K562 (cell line): ENCODE measurements around the gene SIRT3. TPM values are rescaled to one million over a fixed set of nuclear protein-coding genes. Genes with fewer than 3 reads are reported as not detected.

ENCODE experiments used
- ATAC-seq: fragments of 200-7000 bp; cut with Tn5 transposase; 3 replicates; pipeline ENCODE4 v1.9.1; 2020; ENCODE audit warnings: moderate library complexity
- BruUV-seq: library from RNA; stranded (reverse); fragments of 400-500 nt; replicated peaks from 2 replicates; lab custom pipeline; 2021; lab: Mats Ljungman, UMichigan
- CTCF ChIA-PET: fragments of 300-600 bp; formaldehyde crosslinking; extraction: SDS; loops from one replicate; lab custom pipeline; 2021; ENCODE audit warnings: low intra/inter-chr PET ratio; lab: Yijun Ruan, JAX
- POLR2A ChIA-PET: fragments of 300-600, 350-650 bp; sonication (Branson Sonifier 250); formaldehyde crosslinking; extraction: SDS; loops from one replicate; lab custom pipeline; 2021; ENCODE audit warnings: antibody characterized with exemption, inconsistent platforms; lab: Yijun Ruan, JAX
- DNase-seq, 4 experiments: peaks; one replicate each; pipeline versions ENCODE4 v3.0.0 to v3.0.0-alpha.2; 2011 to 2018; ENCODE audit warnings: low spot score in 3 of 4, mixed read lengths in 3 of 4; ENCODE audit errors: extremely low read depth in 1 of 4
- FAIRE-seq: peaks from 2 replicates; lab custom pipeline; 2011; peaks lifted over from hg19 to GRCh38; lab: Jason Lieb, UNC
- H2AFZ ChIP-seq: 2 replicates; pipeline ENCODE4 v1.6.0; 2011; ENCODE audit warnings: low read depth, low read length, control low read depth, inconsistent platforms
- H3K27ac ChIP-seq: fragments of 200-600 bp; 3 replicates; pipeline ENCODE4 v1.8.0; 2011; ENCODE audit warnings: low read depth, mild to moderate bottlenecking, control low read depth, inconsistent platforms, low read length, moderate library complexity, mixed read lengths; ENCODE audit errors: extremely low read depth
- H3K27me3 ChIP-seq, 2 experiments: fragments of 300-600 bp in 1 of 2; 2 replicates in 1 of 2; 3 replicates in 1 of 2; pipeline versions ENCODE4 v1.6.0 to v1.8.0; 2011; ENCODE audit warnings: inconsistent platforms in 2 of 2, low read length in 2 of 2, mild to moderate bottlenecking in 1 of 2, mixed read lengths in 1 of 2, moderate library complexity in 1 of 2; ENCODE audit not compliant: control insufficient read depth in 2 of 2, insufficient read depth in 2 of 2
- H3K36me3 ChIP-seq: fragments of 300-600 bp; 3 replicates; pipeline ENCODE4 v1.8.0; 2011; ENCODE audit warnings: mild to moderate bottlenecking, low read length, inconsistent platforms; ENCODE audit not compliant: control insufficient read depth, insufficient read depth
- H3K4me1 ChIP-seq, 2 experiments: fragments of 200-600 bp in 1 of 2; replicated peaks in 1 of 2; 2 replicates in 1 of 2; 3 replicates in 1 of 2; pipeline versions ENCODE4 v1.5.1 to v1.8.0; 2011; ENCODE audit warnings: inconsistent platforms in 2 of 2, low read length in 2 of 2, mild to moderate bottlenecking in 1 of 2, mixed read lengths in 1 of 2, moderate library complexity in 1 of 2; ENCODE audit not compliant: control insufficient read depth in 2 of 2, insufficient read depth in 2 of 2
- H3K4me2 ChIP-seq: 2 replicates; pipeline ENCODE4 v1.6.1; 2011; ENCODE audit warnings: low read length, control low read depth, inconsistent platforms, mixed read lengths; ENCODE audit not compliant: insufficient read depth
- H3K4me3 ChIP-seq: fragments of 200-600 bp; sonication (generic), shearing (Covaris generic); 2 replicates; pipeline ENCODE4 v1.5.1; 2016; ENCODE audit warnings: control low read depth, inconsistent platforms
- H3K79me2 ChIP-seq: fragments of 200-600 bp; 3 replicates; pipeline ENCODE4 v1.8.0; 2011; ENCODE audit warnings: low read length, inconsistent platforms; ENCODE audit not compliant: control insufficient read depth, insufficient read depth
- H3K9ac ChIP-seq, 2 experiments: 2 replicates each; pipeline versions ENCODE4 v1.6.0 to v1.6.1; 2011; ENCODE audit warnings: low read depth in 2 of 2, low read length in 2 of 2, control low read depth in 1 of 2, inconsistent platforms in 1 of 2, mild to moderate bottlenecking in 1 of 2, mixed read lengths in 1 of 2; ENCODE audit not compliant: insufficient read depth in 1 of 2
- H3K9me1 ChIP-seq: one replicate; pipeline ENCODE4 v1.6.0; 2011; ENCODE audit warnings: inconsistent platforms, mild to moderate bottlenecking, low read length, moderate library complexity; ENCODE audit not compliant: control insufficient read depth, insufficient read depth
- H3K9me3 ChIP-seq: replicated peaks from 2 replicates; pipeline ENCODE4 v1.5.1; 2011; ENCODE audit warnings: low read depth, low read length, inconsistent platforms; ENCODE audit not compliant: control insufficient read depth, insufficient read depth
- H4K20me1 ChIP-seq: replicated peaks from 2 replicates; pipeline ENCODE4 v1.6.1; 2011; ENCODE audit warnings: low read length, inconsistent platforms, mixed read lengths; ENCODE audit not compliant: control insufficient read depth, insufficient read depth
- BCOR ChIP-seq: fragments of 450-650 bp; IDR thresholded peaks from 2 replicates; pipeline ENCODE4 v1.6.1; 2016
- BMI1 ChIP-seq: fragments of 150-350 bp; IDR thresholded peaks from 2 replicates; pipeline ENCODE4 v1.6.1; 2014; ENCODE audit warnings: low read length
- ELF2 ChIP-seq: fragments of 250-450 bp; sonication (Bioruptor Pico); IDR thresholded peaks from 2 replicates; pipeline ENCODE4 v1.5.0; 2021; ENCODE audit warnings: mild to moderate bottlenecking
- ZNF146 ChIP-seq: IDR thresholded peaks from one replicate; pipeline ENCODE4 v1.6.1; 2018; ENCODE audit warnings: missing compliant biosample characterization; ENCODE audit not compliant: unreplicated experiment
- WGBS: fragments of 100-300 bp; shearing (Covaris generic); methylation state at CpG from one replicate; pipeline ENCODE4 v1.1.6; 2016; ENCODE audit warnings: low coverage, mixed read lengths; ENCODE audit not compliant: insufficient coverage; ENCODE audit errors: missing lambda C conversion rate; 5-methylcytosine and 5-hydroxymethylcytosine counted together
- in situ Hi-C: fragments of 300-500 bp; cut with MboI; formaldehyde crosslinking; loops from 4 replicates; pipeline ENCODE4 v1.15.0; 2018; ENCODE audit warnings: inconsistent platforms, mixed read lengths
- intact Hi-C: fragments of 100-400 bp; cut with micrococcal nuclease; formaldehyde crosslinking; loops from 2 replicates; pipeline ENCODE4 v1.14.2; 2022
- polyA plus RNA-seq, 8 experiments: library from polyadenylated mRNA; depleted of rRNA in 4 of 8; stranded (reverse) in 5 of 8; unstranded in 3 of 8; fragments of >200 nt; fragmentation: Nextera tagmentation in 2 of 8; fragmentation: Illumina TruSeq in 1 of 8; extraction: Ambion mirVana in 2 of 8; extraction: Trizol in 1 of 8; gene quantifications; 2 replicates each; pipeline versions ENCODE4 v1.2.1 to v1.2.3, GENCODE V29; 2011 to 2014; ENCODE audit warnings: inconsistent platforms in 1 of 8, missing spikeins in 1 of 8
- total RNA-seq, 7 experiments: library from RNA; depleted of rRNA in 6 of 7; stranded (reverse); fragments of >200 nt in 6 of 7; fragmentation: Illumina TruSeq in 2 of 7; extraction: Trizol in 2 of 7; gene quantifications; 2 replicates each; pipeline versions ENCODE4 v1.2.1 to v1.2.3, GENCODE V29; 2011 to 2021; ENCODE audit warnings: low replicate concordance in 1 of 7
- TF ChIP-seq, protein P1 (sequence below): fragments of 250-450 bp; sonication (Bioruptor Pico); IDR thresholded peaks from 2 replicates; pipeline ENCODE4 v1.8.0; 2021; ENCODE audit warnings: mild to moderate bottlenecking, moderate library complexity

SIRT3 gene
- total and polyA plus RNA-seq, 9 of the 15 experiments (the other 6 are each of a cell fraction or from before 2014, with no cell fraction given): 1.9 to 27.5 (median 14.5) TPM

DNA sequence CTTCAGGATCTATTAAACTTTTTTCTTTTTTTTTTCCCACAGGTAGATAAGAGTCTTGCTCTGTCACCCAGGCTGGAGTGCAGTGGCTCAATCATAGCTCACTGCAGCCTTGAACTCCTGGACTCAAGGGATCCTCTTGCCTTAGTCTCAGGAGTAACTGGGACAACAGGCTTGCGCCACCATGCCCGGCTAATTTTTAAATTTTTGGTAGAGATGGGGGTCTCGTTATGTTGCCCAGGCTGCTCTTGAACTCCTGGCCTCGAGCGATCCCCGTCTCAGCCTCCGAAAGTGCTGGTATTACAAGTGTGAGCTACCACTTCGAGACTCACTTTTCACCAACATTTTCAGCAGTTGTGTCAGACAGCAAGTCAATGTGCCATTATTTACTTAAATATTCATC, 962 bp downstream of the SIRT3 start:
- ChIA-PET POLR2A (interaction anchor here (0.6 to 1.6 kb wide), 5 partner anchors 12 to 171 kb away, joined by 3 to 6 read pairs (median 5); partner anchors contain the start of genes BET1L and RIC8A), CTCF (interaction anchor here (0.6 kb wide), 1 partner anchor 283 kb away, joined by 3 read pairs; no protein-coding TSS in a partner anchor)
- Histone ChIP-seq H3K27ac (peak overlapping the region; percentile 89), H3K4me2 (peak overlapping the region; percentile 86), H3K36me3 (peaks cover 27% of the 10 kb centered on the region), H3K9me3 (no peaks in the 10 kb centered on the region), H4K20me1 (peaks cover 10% of the 10 kb centered on the region; the same call in 1 of the 2 replicates), H3K9me1 (no peaks in the 10 kb centered on the region), H3K4me3 (peak overlapping the region; percentile 90), H3K27me3 (no peaks in the 10 kb centered on the region), H2AFZ (no peak overlapping the region)
- in situ Hi-C loops: no loop called here
- ATAC-seq (no peak), FAIRE-seq (no peak), DNase-seq (no peak)
- BruUV-seq: TSS peak; percentile 73
- WGBS: 81% methylated on average over 8 of the region's 8 CpGs
- TF ChIP-seq, protein P1, sequence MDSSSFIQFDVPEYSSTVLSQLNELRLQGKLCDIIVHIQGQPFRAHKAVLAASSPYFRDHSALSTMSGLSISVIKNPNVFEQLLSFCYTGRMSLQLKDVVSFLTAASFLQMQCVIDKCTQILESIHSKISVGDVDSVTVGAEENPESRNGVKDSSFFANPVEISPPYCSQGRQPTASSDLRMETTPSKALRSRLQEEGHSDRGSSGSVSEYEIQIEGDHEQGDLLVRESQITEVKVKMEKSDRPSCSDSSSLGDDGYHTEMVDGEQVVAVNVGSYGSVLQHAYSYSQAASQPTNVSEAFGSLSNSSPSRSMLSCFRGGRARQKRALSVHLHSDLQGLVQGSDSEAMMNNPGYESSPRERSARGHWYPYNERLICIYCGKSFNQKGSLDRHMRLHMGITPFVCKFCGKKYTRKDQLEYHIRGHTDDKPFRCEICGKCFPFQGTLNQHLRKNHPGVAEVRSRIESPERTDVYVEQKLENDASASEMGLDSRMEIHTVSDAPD (CRISPR knock-in tag): no peak
- TF ChIP-seq ELF2 (CRISPR knock-in tag) (no peak), ZNF146 (CRISPR knock-in tag) (no peak), BCOR (no peak), BMI1 (no peak)
- TF ChIP-seq, all 486 proteins: peak for 0
- H3K9ac ChIP-seq: peak overlapping the region; percentile 60 to 82
- peaks cover 46% of the 10 kb centered on the region for H3K79me2 ChIP-seq
- intact Hi-C loops: no loop called here
- peaks cover 19 to 21% of the 10 kb centered on the region in 2 experiments; a peak in 4 of 5 replicates for H3K4me1 ChIP-seq
